ENCODE measurements around the gene DNAJC10. TPM values are rescaled to one million over a fixed set of nuclear protein-coding genes. Genes with fewer than 3 reads are reported as not detected.

Gene DNAJC10
- total RNA-seq, 1 donor from 2014 or later: 78.3 TPM

DNA sequence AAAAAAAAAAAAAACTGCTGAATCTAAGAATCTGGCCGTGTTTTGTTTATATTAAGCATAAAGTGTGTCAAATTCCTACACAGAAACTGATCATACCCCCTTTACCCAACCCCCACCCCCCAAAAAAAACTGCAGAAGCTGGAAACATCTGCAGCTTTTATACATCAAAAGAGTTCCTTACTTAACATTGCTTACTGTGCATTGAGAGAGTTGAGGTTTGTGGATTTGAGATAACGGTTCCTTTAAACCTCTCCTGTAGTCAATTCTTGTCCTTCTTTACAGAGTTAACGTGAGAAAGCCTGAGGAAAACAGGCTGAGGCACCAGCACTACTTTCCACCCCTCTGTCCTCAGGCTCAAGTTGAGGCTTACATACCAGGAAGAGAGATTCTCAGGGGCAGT, 115.9 kb downstream of the DNAJC10 start:
- DNase-seq (ENCODE audit: low read depth in 2 of 2): no peak

DNA sequence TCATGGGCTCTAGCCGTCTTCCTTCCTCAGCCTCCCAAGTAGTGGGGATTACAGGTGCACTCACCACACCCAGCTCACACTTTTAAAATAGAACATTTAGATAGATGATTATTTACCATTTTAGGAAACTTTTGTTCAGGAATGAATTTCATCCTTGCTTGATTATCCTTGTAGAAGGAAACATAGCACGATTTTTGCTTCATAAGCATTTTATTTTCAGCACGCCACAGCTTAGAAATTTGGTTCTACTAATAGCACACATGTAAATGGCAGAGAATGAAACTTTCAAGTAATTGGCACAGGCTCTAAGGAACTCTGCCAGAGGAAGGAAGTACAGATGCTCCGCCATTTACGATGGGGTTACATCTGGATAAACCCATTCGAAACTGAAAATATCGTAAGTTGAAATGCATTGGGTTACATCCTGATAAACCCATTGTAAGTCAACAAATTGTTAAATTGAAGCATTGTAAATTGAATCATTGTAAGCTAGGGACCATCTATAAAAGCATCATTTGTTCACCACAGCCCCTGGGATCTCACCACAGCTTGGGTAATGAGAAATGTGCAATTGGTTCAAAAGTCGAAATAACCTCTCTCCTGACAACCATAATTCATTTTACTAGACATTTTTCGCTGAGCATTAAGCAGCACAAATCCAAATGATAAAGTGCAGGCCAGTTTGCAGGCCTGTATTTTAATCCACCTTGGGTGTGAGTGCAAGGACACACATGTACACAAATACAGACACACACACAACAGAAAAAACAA, 117.2 kb downstream of the DNAJC10 start:
- no peak for DNase-seq (ENCODE audit: low read depth in 2 of 2)

DNA sequence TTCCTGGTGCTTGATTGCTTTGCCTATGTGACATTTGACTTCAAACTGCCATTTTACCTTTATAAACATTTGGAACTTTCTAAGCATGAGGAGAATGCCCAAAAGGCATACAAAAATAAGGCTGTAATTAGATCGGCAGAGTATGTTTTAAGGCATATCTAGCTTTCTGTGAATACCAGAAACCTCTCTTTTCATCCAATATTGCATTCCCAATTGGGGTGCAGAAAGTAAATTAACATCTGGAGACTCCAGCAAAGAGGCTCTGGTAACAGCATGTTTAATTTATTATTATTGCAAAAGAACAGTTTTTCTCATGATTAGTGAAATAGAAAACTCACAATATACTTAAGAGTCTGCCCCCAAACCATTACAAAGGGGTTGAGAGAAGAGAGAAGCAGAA, 118.2 kb downstream of the DNAJC10 start:
- DNase-seq (ENCODE audit: low read depth in 2 of 2): no peak

DNA sequence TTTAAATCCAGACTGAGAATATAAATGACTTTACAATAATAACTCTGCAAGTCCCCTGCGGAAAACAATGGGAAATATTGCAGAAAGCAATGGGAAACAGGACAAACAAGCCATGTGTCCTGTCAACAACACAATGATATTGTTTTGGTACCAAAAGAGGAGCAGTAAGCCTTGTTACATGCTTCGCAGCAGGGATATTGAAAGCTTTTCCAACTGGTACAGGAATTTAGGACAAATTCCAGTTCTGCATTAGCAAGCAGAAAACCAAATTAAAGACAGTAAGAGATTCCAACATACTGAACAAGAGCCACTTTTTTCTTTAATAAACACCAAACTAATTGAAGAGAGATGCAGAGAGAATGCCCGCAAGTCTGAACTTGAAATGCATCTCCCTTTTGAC, 120.4 kb downstream of the DNAJC10 start:
- no peak for DNase-seq (ENCODE audit: low read depth in 2 of 2)

Other genes starting within 250 kb of the DNAJC10 start
- 0.13 and 0.51 TPM in 2 replicates for gene FRZB, start 150.4 kb downstream of the DNAJC10 start, total RNA-seq